ENCODE measurements around the gene EDN2.

GRCh38 chr1:41442697-41443251 is 41.7 kb downstream of the EDN2 start:
- TF ChIP-seq CTCF (IDR thresholded peaks at IDR 0.05) (no peak), EZH2 (IDR thresholded peaks at IDR 0.05; ENCODE audit: borderline replicate concordance, insufficient read depth, low read depth, low read length, poor library complexity, severe bottlenecking) (no peak)

Measured in B cell (primary cell).